Left lobe of liver (tissue), 2 donors: Measurements from ENCODE around the gene FBXL17. TPM values are rescaled to one million over a fixed set of nuclear protein-coding genes. Genes with fewer than 3 reads are reported as not detected.

Experiments used
- ATAC-seq: fragments of 200-7000 bp; cut with Tn5 transposase; one replicate; pipeline ENCODE4 v1.9.1; 2020; ENCODE audit warnings: mild to moderate bottlenecking, moderate library complexity
- DNase-seq: peaks from one replicate; pipeline ENCODE4 v3.0.0-alpha.2; 2020; ENCODE audit warnings: low spot score
- total RNA-seq: library from RNA; stranded (reverse); gene quantifications from one replicate; pipeline ENCODE4 v1.2.1, GENCODE V29; 2021
- donor health status: DM: no; HTN: no; CAD: no; lungs with moderate emphysema.
- donor health status: DM: no; HTN: yes; CAD: no.

The FBXL17 gene
- total RNA-seq, 1 donor from 2014 or later, result 9.6 TPM

- DNase-seq (no peak), ATAC-seq (no peak)
These were observed 451.8 kb downstream of the FBXL17 start for GRCh38 chr5:107930092-107930491.

GRCh38 chr5:107929080-107929479, 452.8 kb downstream of the FBXL17 start:
- ATAC-seq (no peak), DNase-seq (no peak)

- ATAC-seq (no peak), DNase-seq (no peak)
These were observed 455.8 kb downstream of the FBXL17 start for GRCh38 chr5:107926121-107926520.

GRCh38 chr5:107925200-107925599, 456.7 kb downstream of the FBXL17 start:
- ATAC-seq, result no peak
- no peak for DNase-seq

- DNase-seq, result no peak
These were observed 461.9 kb downstream of the FBXL17 start for GRCh38 chr5:107919969-107920368.

GRCh38 chr5:107919361-107919760, 462.5 kb downstream of the FBXL17 start:
- DNase-seq (no peak), ATAC-seq (no peak)

More at GRCh38 chr5:107919969-107920368, 461.9 kb downstream of the FBXL17 start:
- ATAC-seq, result no peak

- ATAC-seq (peak; percentile 29), DNase-seq (no peak)
These were observed 463.9 kb downstream of the FBXL17 start for GRCh38 chr5:107917983-107918382.

GRCh38 chr5:107916731-107917725, 464.9 kb downstream of the FBXL17 start:
- ATAC-seq (peak; percentile 92), DNase-seq (no peak)

GRCh38 chr5:107915176-107915812, 466.6 kb downstream of the FBXL17 start:
- ATAC-seq (no peak), DNase-seq (no peak)

GRCh38 chr5:107913494-107913893, 468.4 kb downstream of the FBXL17 start:
- no peak for ATAC-seq

GRCh38 chr5:107900721-107901120, 481.2 kb downstream of the FBXL17 start:
- DNase-seq, result no peak
- ATAC-seq, result no peak

More at GRCh38 chr5:107913494-107913893, 468.4 kb downstream of the FBXL17 start:
- DNase-seq, result no peak

GRCh38 chr5:107894361-107894760, 487.5 kb downstream of the FBXL17 start:
- no peak for ATAC-seq

GRCh38 chr5:107893642-107894041, 488.3 kb downstream of the FBXL17 start:
- no peak for DNase-seq

More at GRCh38 chr5:107894361-107894760, 487.5 kb downstream of the FBXL17 start:
- no peak for DNase-seq

GRCh38 chr5:107889387-107889786, 492.5 kb downstream of the FBXL17 start:
- ATAC-seq, result no peak
- DNase-seq, result no peak

More at GRCh38 chr5:107893642-107894041, 488.3 kb downstream of the FBXL17 start:
- no peak for ATAC-seq

GRCh38 chr5:107888541-107888940, 493.4 kb downstream of the FBXL17 start:
- DNase-seq, result no peak
- no peak for ATAC-seq

GRCh38 chr5:107887166-107887943, 494.5 kb downstream of the FBXL17 start:
- no peak for DNase-seq
- ATAC-seq, result no peak

- ATAC-seq, result no peak
- no peak for DNase-seq
These were observed 496.3 kb downstream of the FBXL17 start for GRCh38 chr5:107885601-107886000.

GRCh38 chr5:107884871-107885270, 497.0 kb downstream of the FBXL17 start:
- DNase-seq, result no peak
- ATAC-seq, result no peak

GRCh38 chr5:107878661-107879060, 503.2 kb downstream of the FBXL17 start:
- no peak for ATAC-seq
- no peak for DNase-seq

- no peak for DNase-seq
- no peak for ATAC-seq
These were observed 505.0 kb downstream of the FBXL17 start for GRCh38 chr5:107876906-107877305.

- ATAC-seq (no peak), DNase-seq (no peak)
These were observed 505.6 kb downstream of the FBXL17 start for GRCh38 chr5:107876261-107876660.
